Measurements from ENCODE around the gene CCT6B.
A peak's percentile ranks its signal among the peaks of the same experiment; 100 is the strongest.
"Not testable (repeated sequence)": the region's sequence is repeated elsewhere in the genome, so short reads cannot be mapped to it uniquely, and the experiment has no call there.

CCT6B gene

GRCh38 chr17:34961093-34961911, at the start of gene CCT6B, which contains the start of gene ZNF830:
Gene CCT6B, minus strand, starts transcription at chr17:34961460. Its CDS starts 67 bp downstream, at chr17:34961393.
Gene ZNF830, plus strand, starts transcription at chr17:34961540. Its CDS starts 27 bp downstream, at chr17:34961567.
- TF ChIP-seq ZFX (IDR thresholded peaks at IDR 0.05) (peak; percentile 86), CTCF (conservative IDR thresholded peaks at IDR 0.05) (no peak)
- H3K27ac ChIP-seq: peak within 1 kb of the TSS; percentile 90

- H3K27ac ChIP-seq: no peak overlapping the region
- TF ChIP-seq CTCF (conservative IDR thresholded peaks at IDR 0.05) (no peak), ZFX (IDR thresholded peaks at IDR 0.05) (no peak)
Observed at GRCh38 chr17:35010093-35010492, 48.8 kb upstream of the CCT6B start.

- H3K27ac ChIP-seq: no peak overlapping the region
- TF ChIP-seq CTCF (conservative IDR thresholded peaks at IDR 0.05) (no peak), ZFX (IDR thresholded peaks at IDR 0.05) (no peak)
Observed at GRCh38 chr17:35006961-35007360, 45.7 kb upstream of the CCT6B start.

GRCh38 chr17:35006345-35006744, 45.1 kb upstream of the CCT6B start:
- no peak overlapping the region for H3K27ac ChIP-seq
- TF ChIP-seq CTCF (conservative IDR thresholded peaks at IDR 0.05) (no peak), ZFX (IDR thresholded peaks at IDR 0.05) (no peak)

- TF ChIP-seq ZFX (IDR thresholded peaks at IDR 0.05): no peak
- TF ChIP-seq CTCF (conservative IDR thresholded peaks at IDR 0.05): no peak
- H3K27ac ChIP-seq: no peak overlapping the region
Observed at GRCh38 chr17:35003778-35004177, 42.5 kb upstream of the CCT6B start.

- TF ChIP-seq CTCF (conservative IDR thresholded peaks at IDR 0.05) (no peak), ZFX (IDR thresholded peaks at IDR 0.05) (no peak)
- H3K27ac ChIP-seq: peak overlapping the region; percentile 6
Observed at GRCh38 chr17:35002876-35003551, 41.8 kb upstream of the CCT6B start.

- TF ChIP-seq CTCF (conservative IDR thresholded peaks at IDR 0.05) (no peak), ZFX (IDR thresholded peaks at IDR 0.05) (no peak)
Observed at GRCh38 chr17:35001549-35001948, 40.3 kb upstream of the CCT6B start.

GRCh38 chr17:35000965-35001364, 39.7 kb upstream of the CCT6B start:
- H3K27ac ChIP-seq: not testable (repeated sequence)

More at GRCh38 chr17:35001549-35001948, 40.3 kb upstream of the CCT6B start:
- H3K27ac ChIP-seq: peak overlapping the region; percentile 6
